Activated naive CD8-positive, alpha-beta T cell treated with anti-CD3 and anti-CD28 coated beads, Interleukin-2, amount 10 ng/mL, durations not matched to agents 7 days and 5 days (primary cell): ENCODE results near the gene TBC1D10A. TPM values are rescaled to one million over a fixed set of nuclear protein-coding genes. Genes with fewer than 3 reads are reported as not detected.

ENCODE experiments used
- ATAC-seq: fragments of 150-1000 bp; cut with Tn5 transposase; one replicate; pipeline ENCODE4 v1.10.0; 2021; ENCODE audit warnings: low read depth, moderate library complexity
- POLR2A ChIA-PET: fragments of 350-600 bp; sonication (Branson Sonifier 250); formaldehyde crosslinking; loops from one replicate; lab custom pipeline; 2021; ENCODE audit warnings: antibody characterized with exemption; lab: Charles Lee
- DNase-seq: peaks from one replicate; pipeline ENCODE4 v3.0.0; 2021
- H3K27ac Mint-ChIP-seq: one replicate; pipeline ENCODE4 v1.8.0; 2022; ENCODE audit warnings: mild to moderate bottlenecking, mixed read lengths
- H3K27me3 Mint-ChIP-seq: one replicate; pipeline ENCODE4 v1.8.0; 2022; ENCODE audit warnings: mild to moderate bottlenecking, moderate library complexity, mixed read lengths
- H3K36me3 Mint-ChIP-seq: one replicate; pipeline ENCODE4 v1.8.0; 2021; ENCODE audit warnings: mild to moderate bottlenecking, mixed read lengths
- H3K4me1 Mint-ChIP-seq: one replicate; pipeline ENCODE4 v1.8.0; 2021; ENCODE audit warnings: mixed read lengths
- H3K4me3 Mint-ChIP-seq: one replicate; pipeline ENCODE4 v1.8.0; 2022; ENCODE audit warnings: mild to moderate bottlenecking, moderate library complexity, mixed read lengths
- H3K9me3 Mint-ChIP-seq: one replicate; pipeline ENCODE4 v1.8.0; 2021; ENCODE audit warnings: mixed read lengths
- total RNA-seq, 2 experiments: library from RNA; stranded (reverse); gene quantifications; one replicate each; pipeline ENCODE4 v1.2.3, GENCODE V29; 2021

TBC1D10A gene
- total RNA-seq, 2 experiments from 2014 or later: 54.0 to 54.2 TPM

DNA sequence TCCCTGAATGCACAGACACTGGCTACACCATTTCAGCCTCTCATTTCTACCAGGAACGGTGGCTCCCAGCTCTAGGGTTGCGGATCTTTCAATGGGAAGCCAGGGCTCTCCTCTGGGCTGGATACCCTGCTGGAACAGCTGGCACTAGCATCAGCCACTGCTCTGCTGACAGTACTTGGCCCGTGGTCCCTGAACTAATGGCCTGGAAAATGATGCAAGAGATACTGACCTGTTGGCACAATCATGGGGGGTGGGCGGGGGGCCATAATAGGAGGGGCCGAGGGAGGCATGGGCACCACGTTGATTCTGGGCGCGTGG is 10.7 kb upstream of the TBC1D10A start:
- H3K9me3 Mint-ChIP-seq: no peaks in the 10 kb centered on the region
- DNase-seq (no peak), ATAC-seq (no peak)
- no peak overlapping the region for H3K4me3 Mint-ChIP-seq
- peaks cover 56% of the 10 kb centered on the region for H3K36me3 Mint-ChIP-seq
- POLR2A ChIA-PET: no interaction called here
- no peak overlapping the region for H3K27ac Mint-ChIP-seq
- H3K4me1 Mint-ChIP-seq: peaks cover 7% of the 10 kb centered on the region
- no peaks in the 10 kb centered on the region for H3K27me3 Mint-ChIP-seq

DNA sequence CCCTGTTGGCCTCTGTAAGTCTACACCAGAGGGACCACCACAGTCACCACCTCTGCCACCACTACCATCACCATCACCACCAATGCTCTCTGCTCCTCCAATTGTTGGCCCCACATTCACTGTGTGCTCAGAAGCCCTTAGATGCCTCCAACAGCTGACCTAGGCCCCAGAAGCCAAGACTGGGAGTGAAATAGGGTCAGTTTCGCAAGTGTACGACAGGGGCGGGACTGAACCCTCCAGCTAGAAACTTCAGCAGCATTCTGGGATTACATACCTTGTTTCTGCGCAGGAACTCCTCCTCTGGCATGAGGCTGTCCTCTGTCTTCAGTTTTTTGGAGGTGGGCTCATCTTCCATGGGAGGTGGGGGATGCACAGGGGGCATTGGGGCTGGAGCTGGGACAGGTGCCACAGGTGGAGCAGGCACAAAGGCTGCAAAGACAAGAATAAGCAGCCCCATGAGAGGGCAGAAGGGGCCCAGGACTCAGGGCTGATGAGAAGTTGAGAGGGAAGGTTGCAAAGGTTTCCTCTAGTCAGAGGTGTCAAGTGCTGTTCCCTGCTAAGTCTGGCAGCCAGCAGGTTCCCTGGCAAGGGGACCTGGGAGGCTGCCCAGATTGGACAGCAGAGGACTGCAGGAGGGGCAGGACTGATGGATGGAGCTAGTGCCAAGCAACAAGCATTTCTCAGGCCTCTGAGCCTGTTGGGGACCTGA is 10.2 kb upstream of the TBC1D10A start:
- peaks cover 7% of the 10 kb centered on the region for H3K4me1 Mint-ChIP-seq
- H3K27me3 Mint-ChIP-seq: no peaks in the 10 kb centered on the region
- no peak for DNase-seq
- peaks cover 52% of the 10 kb centered on the region for H3K36me3 Mint-ChIP-seq
- H3K4me3 Mint-ChIP-seq: no peak overlapping the region
- no peaks in the 10 kb centered on the region for H3K9me3 Mint-ChIP-seq
- no peak overlapping the region for H3K27ac Mint-ChIP-seq
- no peak for ATAC-seq
- POLR2A ChIA-PET: no interaction called here

DNA sequence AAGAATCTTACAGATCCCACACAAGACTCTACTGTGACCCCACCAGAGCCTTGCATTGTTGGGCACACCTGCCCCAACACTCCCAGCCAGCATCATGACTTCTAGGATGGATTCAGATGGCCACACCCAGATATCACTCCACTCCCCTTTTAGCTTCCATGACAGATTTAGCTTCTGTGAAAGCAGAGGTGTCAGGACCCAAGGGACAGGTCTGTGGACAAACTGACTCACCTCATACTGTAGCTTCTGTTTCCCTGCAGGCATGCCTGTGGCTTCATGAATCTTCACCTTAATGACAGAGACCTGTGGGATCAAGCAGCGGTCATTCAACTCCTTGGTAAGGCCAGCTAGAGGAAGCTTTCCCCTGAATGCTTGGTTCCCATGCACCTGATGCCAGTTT is 8.5 kb upstream of the TBC1D10A start:
- DNase-seq: no peak
- Mint-ChIP-seq H3K27ac (no peak overlapping the region), H3K36me3 (peaks cover 50% of the 10 kb centered on the region), H3K9me3 (no peaks in the 10 kb centered on the region), H3K27me3 (no peaks in the 10 kb centered on the region), H3K4me3 (no peak overlapping the region), H3K4me1 (peaks cover 7% of the 10 kb centered on the region)
- POLR2A ChIA-PET: interaction anchor here (1.3 kb wide), 1 partner anchor 8 kb away, joined by 3 read pairs; no protein-coding TSS in a partner anchor
- ATAC-seq: no peak

DNA sequence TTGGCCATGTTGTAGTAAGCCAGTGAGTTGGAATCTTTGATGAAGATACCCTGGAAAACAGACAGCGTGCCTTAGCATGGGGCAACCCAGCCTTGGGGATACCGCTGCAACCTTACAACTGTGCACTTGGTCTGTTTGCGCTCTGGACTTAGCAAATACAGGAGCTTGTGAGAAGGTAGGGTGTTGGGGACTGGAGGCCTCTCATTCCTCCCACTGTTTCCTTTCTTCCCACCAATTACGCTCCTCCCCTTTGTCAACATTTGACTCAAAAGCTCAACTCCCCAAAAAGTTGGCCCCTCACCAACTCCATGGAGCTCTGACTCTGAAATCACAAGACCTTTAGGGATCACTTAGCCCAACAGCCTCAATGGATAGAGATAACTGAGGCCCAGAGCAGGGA is 7.9 kb upstream of the TBC1D10A start:
- Mint-ChIP-seq H3K36me3 (peaks cover 50% of the 10 kb centered on the region), H3K9me3 (no peaks in the 10 kb centered on the region), H3K4me1 (peaks cover 7% of the 10 kb centered on the region), H3K27ac (no peak overlapping the region), H3K27me3 (no peaks in the 10 kb centered on the region), H3K4me3 (no peak overlapping the region)
- DNase-seq: no peak
- POLR2A ChIA-PET: interaction anchor here (1.3 kb wide), 1 partner anchor 7 kb away, joined by 3 read pairs; no protein-coding TSS in a partner anchor
- no peak for ATAC-seq

DNA sequence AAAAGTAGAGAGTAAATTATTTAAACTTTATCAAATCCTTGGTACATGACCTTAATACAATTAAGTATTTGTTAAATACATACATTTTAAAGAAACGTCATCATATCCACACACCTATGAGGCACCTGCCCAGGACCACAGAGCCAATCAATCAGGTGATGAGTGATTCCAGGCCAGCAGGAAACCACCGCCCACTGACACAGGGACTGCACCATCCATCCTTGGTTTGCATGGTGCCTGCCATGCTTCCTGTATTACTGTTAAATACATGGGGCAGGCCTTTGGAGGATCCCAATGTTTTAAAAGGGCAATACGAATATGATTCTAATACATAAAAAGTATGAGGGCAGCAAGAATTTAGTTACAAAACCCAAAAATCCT is 7.0 kb upstream of the TBC1D10A start:
- no peak for ATAC-seq
- POLR2A ChIA-PET: no interaction called here
- Mint-ChIP-seq H3K9me3 (no peaks in the 10 kb centered on the region), H3K36me3 (peaks cover 46% of the 10 kb centered on the region), H3K4me1 (peaks cover 7% of the 10 kb centered on the region), H3K4me3 (no peak overlapping the region), H3K27me3 (no peaks in the 10 kb centered on the region), H3K27ac (no peak overlapping the region)
- no peak for DNase-seq

DNA sequence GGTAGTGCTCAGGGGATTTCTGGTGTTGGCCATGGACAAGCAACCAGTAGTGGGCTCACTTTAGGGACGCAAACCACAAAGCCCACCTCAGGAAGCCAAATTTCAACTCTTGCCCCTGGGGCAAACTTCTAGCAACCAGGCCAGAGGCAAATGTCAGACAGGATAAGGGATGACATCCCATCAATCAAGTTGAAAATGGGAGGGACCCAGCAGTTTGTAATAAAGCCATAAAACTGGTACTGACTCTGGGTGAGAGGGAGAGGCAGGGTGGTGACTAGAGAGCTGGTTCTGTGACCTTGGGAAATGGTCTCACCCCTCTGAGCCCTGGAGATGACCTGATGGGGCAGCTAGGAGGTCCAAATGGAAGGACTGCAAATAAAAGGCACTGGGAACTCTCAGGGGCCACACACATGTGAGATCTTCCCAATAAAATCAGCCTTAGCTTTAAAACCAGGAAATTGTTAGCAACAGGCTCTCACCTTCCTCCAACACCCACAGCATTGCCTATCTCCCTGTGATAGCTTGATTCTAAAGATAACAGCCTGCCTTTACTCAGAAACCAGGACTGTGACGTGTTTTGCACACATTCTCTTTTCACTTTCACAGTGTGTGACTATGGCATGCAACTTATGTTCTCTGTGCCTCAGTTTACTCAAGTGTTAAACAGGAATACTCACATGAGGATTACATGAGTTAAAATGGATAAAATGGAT is 6.4 kb upstream of the TBC1D10A start:
- ATAC-seq: no peak
- peaks cover 7% of the 10 kb centered on the region for H3K4me1 Mint-ChIP-seq
- POLR2A ChIA-PET: interaction anchor here (0.9 kb wide), 1 partner anchor 23 kb away, joined by 3 read pairs; no protein-coding TSS in a partner anchor

DNA sequence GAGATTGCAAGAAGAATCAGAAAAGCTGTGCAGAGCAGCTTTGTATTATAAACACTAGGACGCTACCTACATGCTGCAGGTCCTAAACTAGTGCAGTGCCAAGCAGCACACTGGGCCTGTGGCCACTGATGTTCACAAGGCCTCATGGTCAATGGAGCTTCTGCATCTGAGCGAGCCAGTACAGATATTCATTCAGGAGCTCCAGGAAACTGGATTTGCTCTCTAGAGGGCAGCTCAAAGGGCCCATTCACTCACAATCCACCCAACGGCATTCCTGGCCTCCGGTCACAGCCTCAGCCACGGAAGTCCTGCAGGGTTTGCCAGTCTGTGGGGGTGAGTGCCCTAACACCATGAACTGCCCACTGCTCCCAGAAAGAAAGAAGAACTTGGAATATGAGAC is 5.8 kb upstream of the TBC1D10A start:
- no peaks in the 10 kb centered on the region for H3K27me3 Mint-ChIP-seq
- no peak for DNase-seq
- POLR2A ChIA-PET: interaction anchor here (0.5 to 1.1 kb wide), 3 partner anchors 23 to 43 kb away, joined by 3 to 4 read pairs (median 4); partner anchors contain the start of gene CASTOR1
- no peak overlapping the region for H3K4me3 Mint-ChIP-seq
- H3K9me3 Mint-ChIP-seq: no peaks in the 10 kb centered on the region
- H3K4me1 Mint-ChIP-seq: peaks cover 10% of the 10 kb centered on the region
- H3K36me3 Mint-ChIP-seq: peaks cover 39% of the 10 kb centered on the region
- no peak for ATAC-seq
- H3K27ac Mint-ChIP-seq: no peak overlapping the region

More for the DNA sequence above, 6.4 kb upstream of the TBC1D10A start:
- Mint-ChIP-seq H3K4me3 (no peak overlapping the region), H3K36me3 (peaks cover 43% of the 10 kb centered on the region), H3K27ac (no peak overlapping the region), H3K27me3 (no peaks in the 10 kb centered on the region), H3K9me3 (no peaks in the 10 kb centered on the region)
- DNase-seq: no peak

DNA sequence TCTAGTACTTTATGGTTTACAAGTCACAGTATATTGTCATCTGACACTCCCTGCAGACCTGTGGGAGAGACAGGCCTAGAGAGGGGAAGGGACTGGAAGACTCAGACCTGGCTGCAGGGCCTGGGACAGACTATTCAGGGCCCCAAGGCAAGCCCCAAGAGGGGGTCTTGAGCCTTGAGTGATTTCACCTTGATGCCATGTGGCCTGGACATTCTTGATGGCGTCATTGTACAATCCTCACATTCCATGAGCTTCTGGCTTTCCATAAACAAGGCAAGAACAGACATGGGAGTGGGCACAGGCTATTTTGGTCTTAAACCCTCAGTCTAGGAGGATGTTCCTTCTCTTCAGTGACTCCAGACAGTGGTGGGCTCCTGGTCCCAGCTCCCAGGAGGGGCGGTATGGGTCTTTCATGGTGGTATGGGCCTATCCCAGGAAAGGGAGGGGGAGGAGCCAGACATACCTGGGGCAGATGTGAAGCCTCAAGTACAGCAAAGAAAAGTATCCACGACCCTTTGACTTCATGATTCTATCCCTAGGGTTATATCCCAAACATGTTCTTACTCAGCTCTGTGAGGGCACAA is 1.8 kb upstream of the TBC1D10A start:
- peaks cover 25% of the 10 kb centered on the region for H3K36me3 Mint-ChIP-seq

DNA sequence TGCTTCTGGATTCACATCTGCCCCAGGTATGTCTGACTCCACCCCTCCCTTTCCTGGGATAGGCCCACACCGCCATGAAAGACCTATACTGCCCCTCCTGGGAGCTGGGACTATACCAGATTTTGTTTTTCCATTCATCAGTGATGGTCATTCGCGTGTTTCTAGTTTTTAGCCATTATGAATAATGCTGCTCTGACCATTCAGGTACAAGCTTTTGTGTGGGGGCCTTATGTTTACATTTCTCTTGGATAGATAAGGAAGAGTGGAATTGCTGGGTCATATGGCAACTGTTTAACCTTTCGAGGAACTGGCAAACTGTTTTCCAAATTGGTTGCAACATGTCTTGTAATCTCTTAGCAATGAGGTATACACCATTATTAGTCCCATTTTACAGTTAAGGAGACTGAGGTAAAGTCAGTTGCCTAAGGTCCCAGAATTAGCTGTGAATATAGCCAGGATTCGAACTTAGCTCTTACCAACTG is 1.2 kb upstream of the TBC1D10A start:
- Mint-ChIP-seq H3K4me3 (peak overlapping the region; percentile 80), H3K27ac (peak overlapping the region; percentile 82), H3K36me3 (peaks cover 32% of the 10 kb centered on the region), H3K27me3 (no peaks in the 10 kb centered on the region), H3K4me1 (peaks cover 35% of the 10 kb centered on the region), H3K9me3 (no peaks in the 10 kb centered on the region)
- DNase-seq (no peak), ATAC-seq (no peak)
- POLR2A ChIA-PET: interaction anchor here (0.5 to 9.8 kb wide), 7 partner anchors 8 to 594 kb away, joined by 3 to 160 read pairs (median 19); partner anchors contain the start of genes CASTOR1, CCDC157 and SF3A1

More for the DNA sequence above, 1.8 kb upstream of the TBC1D10A start:
- H3K27ac Mint-ChIP-seq: peak overlapping the region; percentile 62
- no peaks in the 10 kb centered on the region for H3K27me3 Mint-ChIP-seq
- POLR2A ChIA-PET: interaction anchor here (0.5 to 5.9 kb wide), 4 partner anchors 24 to 594 kb away, joined by 3 to 80 read pairs (median 24); partner anchors contain the start of genes CASTOR1, CCDC157 and SF3A1
- no peak for ATAC-seq
- H3K9me3 Mint-ChIP-seq: no peaks in the 10 kb centered on the region
- DNase-seq: no peak
- H3K4me1 Mint-ChIP-seq: peaks cover 29% of the 10 kb centered on the region
- H3K4me3 Mint-ChIP-seq: no peak overlapping the region

DNA sequence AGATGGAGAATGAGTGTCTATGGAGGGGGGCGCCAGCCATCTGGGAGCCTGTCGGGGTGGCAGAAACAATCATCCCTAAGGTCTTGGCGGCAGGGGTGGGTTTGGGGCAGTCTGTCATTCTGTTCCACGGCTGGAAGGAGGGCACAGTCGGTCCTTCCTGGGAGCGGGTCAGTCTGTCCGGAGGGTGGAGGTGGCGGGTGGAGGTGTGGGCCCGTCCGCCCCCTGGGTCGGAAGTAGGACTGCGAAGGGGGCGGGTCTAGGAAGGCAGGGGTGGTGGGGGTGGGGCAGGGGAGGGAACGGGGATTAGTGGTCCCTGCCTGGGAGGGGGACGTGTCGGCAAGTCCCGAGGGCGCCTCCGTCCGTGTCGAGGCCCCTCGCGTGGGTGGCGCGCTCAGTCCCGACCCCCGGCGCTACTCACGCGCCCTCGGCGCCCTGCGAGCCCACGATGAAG is 461 bp downstream of the TBC1D10A start:
- peak overlapping the region; percentile 86 for H3K27ac Mint-ChIP-seq
- no peaks in the 10 kb centered on the region for H3K9me3 Mint-ChIP-seq
- DNase-seq: no peak
- ATAC-seq: peak; percentile 10
- no peaks in the 10 kb centered on the region for H3K27me3 Mint-ChIP-seq
- H3K4me1 Mint-ChIP-seq: peaks cover 41% of the 10 kb centered on the region
- POLR2A ChIA-PET: interaction anchor here (0.5 to 9.8 kb wide), 16 partner anchors 9 to 452 kb away, joined by 3 to 160 read pairs (median 3); partner anchors contain the start of genes CASTOR1, CCDC157 and SF3A1
- peak overlapping the region; percentile 95 for H3K4me3 Mint-ChIP-seq
- peaks cover 39% of the 10 kb centered on the region for H3K36me3 Mint-ChIP-seq

DNA sequence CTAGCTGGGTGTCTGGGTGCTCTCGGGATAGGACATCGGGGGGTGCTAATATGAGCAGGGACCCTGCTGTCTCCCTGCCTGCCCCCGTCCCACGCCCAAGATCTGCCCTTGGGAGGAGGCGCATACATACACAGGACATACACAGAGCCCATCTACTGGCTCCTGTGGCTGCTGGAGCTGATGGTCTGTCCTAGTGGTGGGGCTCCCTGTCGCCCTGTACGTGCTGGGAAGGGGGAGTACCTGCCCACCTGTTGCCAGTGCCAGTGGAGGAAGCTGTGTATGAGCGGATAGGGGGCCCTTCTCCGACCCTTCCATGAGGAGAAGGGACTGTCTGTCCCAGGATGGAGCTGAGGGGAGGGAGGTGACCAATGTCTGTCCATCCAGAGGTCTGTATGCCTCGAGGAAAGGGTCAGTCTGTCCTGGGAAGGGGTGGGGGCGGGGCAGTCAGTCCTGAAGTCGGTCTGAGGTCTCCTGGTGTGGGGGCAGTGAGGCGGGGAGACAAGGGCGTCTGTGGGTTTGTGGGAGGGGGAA is 952 bp downstream of the TBC1D10A start:
- Mint-ChIP-seq H3K4me3 (peak overlapping the region; percentile 95), H3K36me3 (peaks cover 41% of the 10 kb centered on the region), H3K9me3 (no peaks in the 10 kb centered on the region), H3K27ac (peak overlapping the region; percentile 86), H3K27me3 (no peaks in the 10 kb centered on the region), H3K4me1 (peaks cover 43% of the 10 kb centered on the region)
- no peak for DNase-seq
- ATAC-seq: no peak
- POLR2A ChIA-PET: interaction anchor here (1.2 to 9.8 kb wide), 5 partner anchors 13 to 36 kb away, joined by 3 to 160 read pairs (median 44); partner anchors contain the start of genes CASTOR1, CCDC157 and SF3A1

DNA sequence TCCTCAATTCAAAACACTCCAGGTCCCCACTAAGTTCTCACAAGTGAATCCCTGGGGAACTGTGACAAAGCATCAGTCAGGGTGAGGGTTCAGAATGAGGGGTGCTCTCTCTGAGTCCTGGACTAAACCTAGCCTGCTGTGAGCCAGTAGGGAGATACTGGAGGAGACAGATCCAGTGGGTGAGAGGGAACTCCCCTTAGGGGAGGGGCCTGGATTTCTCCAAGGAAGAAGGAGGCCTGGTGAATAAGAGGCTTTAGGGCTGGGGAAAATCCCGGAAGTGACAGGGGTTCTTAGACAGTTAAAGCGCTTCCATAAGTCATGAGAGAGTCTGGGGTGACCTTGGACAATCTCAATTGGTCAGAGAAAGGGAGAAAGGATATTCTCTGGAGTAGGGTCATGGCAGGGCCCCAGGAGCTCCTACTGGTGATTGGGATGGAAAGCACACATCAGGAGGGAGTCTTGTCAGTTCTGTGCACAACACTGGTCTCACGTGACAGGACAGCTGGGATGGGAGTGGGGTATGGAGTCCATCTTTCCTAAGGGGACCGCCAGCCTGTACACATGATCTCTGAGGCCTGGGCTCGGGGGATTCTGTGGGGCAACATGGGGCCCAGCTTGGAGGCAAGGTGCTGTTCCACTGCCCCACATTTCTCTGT is 1.5 kb downstream of the TBC1D10A start:
- POLR2A ChIA-PET: interaction anchor here (1.2 to 9.8 kb wide), 5 partner anchors 12 to 35 kb away, joined by 3 to 160 read pairs (median 44); partner anchors contain the start of genes CASTOR1, CCDC157 and SF3A1
- Mint-ChIP-seq H3K36me3 (peaks cover 41% of the 10 kb centered on the region), H3K9me3 (no peaks in the 10 kb centered on the region), H3K27me3 (no peaks in the 10 kb centered on the region), H3K4me1 (peaks cover 46% of the 10 kb centered on the region), H3K27ac (peak overlapping the region; percentile 86), H3K4me3 (peak overlapping the region; percentile 95)
- DNase-seq: no peak
- ATAC-seq: no peak
